Cardiac muscle cell (in vitro differentiated cells and primary cell): ENCODE data around the gene BPNT1. TPM values are rescaled to one million over a fixed set of nuclear protein-coding genes. Genes with fewer than 3 reads are reported as not detected.

ENCODE experiments used
- DNase-seq, 2 donors: peaks; one replicate each; pipeline versions ENCODE4 v3.0.0 to v3.0.0-alpha.2; 2010 to 2017; ENCODE audit warnings: low read depth in 1 of 2, low spot score in 1 of 2
- H3K27ac ChIP-seq: fragments of 200-600 bp; sonication (generic); 2 replicates; pipeline ENCODE4 v1.5.1; 2016
- H3K27me3 ChIP-seq: fragments of 200-600 bp; sonication (generic); 2 replicates; pipeline ENCODE4 v1.6.0; 2016; ENCODE audit warnings: control low read depth
- H3K36me3 ChIP-seq: fragments of 200-600 bp; sonication (generic); 2 replicates; pipeline ENCODE4 v1.5.1; 2016; ENCODE audit warnings: control low read depth
- H3K4me1 ChIP-seq: fragments of 200-600 bp; sonication (generic); 2 replicates; pipeline ENCODE4 v1.8.1; 2017; ENCODE audit warnings: low read depth, mild to moderate bottlenecking, mixed run types
- H3K4me3 ChIP-seq: fragments of 200-600 bp; sonication (generic); 2 replicates; pipeline ENCODE4 v1.5.1; 2016; ENCODE audit warnings: mild to moderate bottlenecking
- H3K9me3 ChIP-seq: fragments of 200-600 bp; sonication (generic); 2 replicates; pipeline ENCODE4 v1.5.1; 2017; ENCODE audit warnings: low read depth, mild to moderate bottlenecking, control low read depth
- polyA plus RNA-seq: library from polyadenylated mRNA; unstranded; fragments of >200 nt; fragmentation: Nextera tagmentation; extraction: Ambion mirVana; gene quantifications from 2 replicates; pipeline ENCODE4 v1.2.1, GENCODE V29; 2016
- total RNA-seq: library from RNA; depleted of rRNA; stranded (reverse); fragments of >200 nt; gene quantifications from 2 replicates; pipeline ENCODE4 v1.2.3, GENCODE V29; 2016
- TF ChIP-seq, protein P1 (sequence below): IDR thresholded peaks from 2 replicates; pipeline ENCODE4 v1.5.1; 2012; ENCODE audit warnings: low read depth, mild to moderate bottlenecking, low read length

The BPNT1 gene
- total and polyA plus RNA-seq, 2 experiments from 2014 or later, result 12.4 to 27.7 TPM

DNA sequence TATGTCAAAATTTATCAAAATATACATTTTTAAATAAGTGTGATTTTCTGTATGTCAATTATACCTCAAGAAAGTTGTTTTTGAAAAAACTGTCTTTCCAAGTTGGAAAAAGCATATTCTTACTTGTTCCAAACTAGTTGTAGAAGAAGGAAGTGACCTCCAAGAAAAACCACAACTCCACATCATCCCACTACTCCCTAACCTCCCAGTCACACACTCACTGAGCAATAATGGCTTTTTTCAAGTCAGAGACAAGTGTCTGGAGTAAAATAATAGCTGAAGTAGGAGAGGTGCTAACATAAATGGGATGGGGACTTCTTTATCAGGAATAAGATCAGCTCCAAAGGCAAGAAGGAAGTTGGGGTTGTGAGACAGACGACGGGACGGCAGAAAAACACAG is 56.7 kb downstream of the BPNT1 start:
- Histone ChIP-seq H3K36me3 (peaks cover 40% of the 10 kb centered on the region), H3K27me3 (no peaks in the 10 kb centered on the region), H3K4me3 (no peak overlapping the region), H3K4me1 (no peaks in the 10 kb centered on the region), H3K9me3 (no peaks in the 10 kb centered on the region), H3K27ac (no peak overlapping the region)
- TF ChIP-seq, protein P1, sequence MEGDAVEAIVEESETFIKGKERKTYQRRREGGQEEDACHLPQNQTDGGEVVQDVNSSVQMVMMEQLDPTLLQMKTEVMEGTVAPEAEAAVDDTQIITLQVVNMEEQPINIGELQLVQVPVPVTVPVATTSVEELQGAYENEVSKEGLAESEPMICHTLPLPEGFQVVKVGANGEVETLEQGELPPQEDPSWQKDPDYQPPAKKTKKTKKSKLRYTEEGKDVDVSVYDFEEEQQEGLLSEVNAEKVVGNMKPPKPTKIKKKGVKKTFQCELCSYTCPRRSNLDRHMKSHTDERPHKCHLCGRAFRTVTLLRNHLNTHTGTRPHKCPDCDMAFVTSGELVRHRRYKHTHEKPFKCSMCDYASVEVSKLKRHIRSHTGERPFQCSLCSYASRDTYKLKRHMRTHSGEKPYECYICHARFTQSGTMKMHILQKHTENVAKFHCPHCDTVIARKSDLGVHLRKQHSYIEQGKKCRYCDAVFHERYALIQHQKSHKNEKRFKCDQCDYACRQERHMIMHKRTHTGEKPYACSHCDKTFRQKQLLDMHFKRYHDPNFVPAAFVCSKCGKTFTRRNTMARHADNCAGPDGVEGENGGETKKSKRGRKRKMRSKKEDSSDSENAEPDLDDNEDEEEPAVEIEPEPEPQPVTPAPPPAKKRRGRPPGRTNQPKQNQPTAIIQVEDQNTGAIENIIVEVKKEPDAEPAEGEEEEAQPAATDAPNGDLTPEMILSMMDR, result no peak
- DNase-seq, result no peak

DNA sequence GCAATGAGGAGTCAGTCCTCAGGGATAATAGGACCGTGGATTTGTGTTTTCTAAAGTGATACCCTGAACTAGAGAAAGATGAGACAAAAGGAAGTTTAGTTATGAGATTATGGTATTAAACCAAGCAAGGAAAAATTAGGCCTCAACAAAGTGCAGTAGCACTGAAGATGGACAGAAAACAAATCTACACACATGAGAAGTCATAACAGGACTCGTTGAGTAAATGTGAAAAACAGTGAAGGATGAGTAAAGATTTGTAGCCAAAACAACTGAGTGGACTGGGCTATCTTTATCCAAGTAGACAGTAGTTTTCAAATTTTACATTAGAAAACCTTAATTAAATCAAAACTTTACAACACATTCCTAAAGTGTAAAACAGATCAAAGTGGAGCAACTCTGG is 58.3 kb downstream of the BPNT1 start:
- H3K4me3 ChIP-seq, result no peak overlapping the region
- no peaks in the 10 kb centered on the region for H3K4me1 ChIP-seq
- H3K27ac ChIP-seq, result no peak overlapping the region
- H3K27me3 ChIP-seq, result no peaks in the 10 kb centered on the region
- H3K36me3 ChIP-seq, result peaks cover 40% of the 10 kb centered on the region
- DNase-seq, result no peak
- H3K9me3 ChIP-seq, result no peaks in the 10 kb centered on the region
- TF ChIP-seq, protein P1, result no peak

DNA sequence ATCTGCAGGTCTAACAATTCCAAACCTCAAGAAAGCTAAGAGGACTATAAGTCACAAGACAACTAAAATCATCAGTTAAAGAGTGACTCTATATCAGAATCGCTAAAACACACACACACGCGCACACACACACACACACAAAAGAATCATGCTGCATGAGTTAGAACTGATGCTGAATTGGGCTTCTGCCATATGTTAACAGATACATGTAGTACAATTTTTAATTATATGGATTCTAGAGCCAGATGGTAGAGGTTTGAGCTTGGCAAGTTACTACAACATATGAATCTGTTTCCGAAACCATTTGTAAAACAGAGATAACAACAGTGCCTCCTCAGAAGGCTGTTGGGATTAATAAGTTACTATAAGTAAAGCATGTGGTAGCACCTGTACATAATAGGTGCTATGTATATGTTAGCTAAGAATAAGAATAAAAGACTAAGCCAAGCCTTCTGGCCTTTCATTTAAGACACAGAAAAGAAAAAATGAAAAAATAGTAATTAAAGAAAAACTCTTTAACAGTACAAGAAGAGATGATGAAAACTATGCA is 61.2 kb downstream of the BPNT1 start:
- Histone ChIP-seq H3K27ac (no peak overlapping the region), H3K27me3 (no peaks in the 10 kb centered on the region), H3K4me1 (no peaks in the 10 kb centered on the region), H3K4me3 (no peak overlapping the region), H3K36me3 (peaks cover 51% of the 10 kb centered on the region), H3K9me3 (no peaks in the 10 kb centered on the region)
- TF ChIP-seq, protein P1, result no peak
- no peak for DNase-seq

DNA sequence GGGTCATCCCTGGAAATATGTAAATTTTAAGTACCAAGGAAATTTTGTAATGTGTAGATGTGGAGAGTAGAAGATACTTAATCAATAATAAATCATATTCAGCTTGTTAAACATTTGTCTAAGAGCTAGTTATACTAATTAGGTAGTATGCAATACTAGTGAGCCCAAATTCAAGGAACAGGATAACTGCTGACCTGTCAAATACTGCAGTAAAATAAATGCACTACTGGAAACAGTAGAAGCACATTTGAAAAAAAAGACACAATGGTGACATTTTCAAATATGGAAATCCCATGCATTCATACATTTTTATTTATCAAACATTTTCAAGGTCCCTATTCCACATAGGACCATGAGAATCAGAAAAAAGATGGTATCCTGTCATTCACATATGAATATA is 70.5 kb downstream of the BPNT1 start:
- no peak for DNase-seq
- H3K4me3 ChIP-seq, result no peak overlapping the region
- no peak overlapping the region for H3K27ac ChIP-seq
- TF ChIP-seq, protein P1, result no peak
- no peaks in the 10 kb centered on the region for H3K27me3 ChIP-seq
- no peaks in the 10 kb centered on the region for H3K9me3 ChIP-seq
- no peaks in the 10 kb centered on the region for H3K4me1 ChIP-seq
- H3K36me3 ChIP-seq, result peaks cover 34% of the 10 kb centered on the region

DNA sequence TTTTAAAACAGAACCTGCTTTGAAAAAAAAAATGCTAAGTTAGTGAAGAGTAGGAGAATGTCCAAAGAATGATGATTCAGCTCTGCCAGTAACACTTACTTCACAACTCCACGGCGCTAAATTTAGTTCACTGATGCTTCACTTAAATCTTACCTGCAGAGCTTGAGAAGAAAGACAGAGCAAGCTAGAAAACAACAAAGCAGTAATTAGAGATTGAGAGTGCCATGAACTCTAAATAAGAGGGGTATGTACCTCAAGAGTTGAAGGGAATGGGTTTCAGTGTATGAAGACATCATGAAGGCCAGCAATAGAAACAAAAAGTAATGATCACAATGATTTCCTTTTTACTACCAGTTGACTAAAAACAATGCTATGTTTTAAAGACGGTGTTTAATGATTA is 76.1 kb downstream of the BPNT1 start:
- H3K36me3 ChIP-seq, result peaks cover 15% of the 10 kb centered on the region
- TF ChIP-seq, protein P1, result no peak
- peaks cover 14% of the 10 kb centered on the region for H3K4me1 ChIP-seq
- H3K27me3 ChIP-seq, result no peaks in the 10 kb centered on the region
- H3K9me3 ChIP-seq, result no peaks in the 10 kb centered on the region
- H3K4me3 ChIP-seq, result no peak overlapping the region
- H3K27ac ChIP-seq, result peak overlapping the region; percentile 70
- DNase-seq, result peak; percentile 2 to 40
